HL-60 (cell line): ENCODE measurements around the gene MKI67.

ENCODE experiments used
- DNase-seq, 2 experiments: peaks; one replicate each; pipeline ENCODE4 v3.0.0-alpha.2; 2010 to 2020; ENCODE audit warnings: low read depth in 1 of 2, low spot score in 1 of 2
- H3K27ac ChIP-seq: fragments of 250-450 bp; sonication (Bioruptor Pico); replicated peaks from 2 replicates; pipeline ENCODE4 v1.5.1; 2020; ENCODE audit warnings: mild to moderate bottlenecking, moderate library complexity
- H3K27me3 ChIP-seq: fragments of 250-450 bp; sonication (Bioruptor Pico); 2 replicates; pipeline ENCODE4 v1.5.1; 2021; ENCODE audit warnings: mild to moderate bottlenecking, moderate library complexity; ENCODE audit not compliant: insufficient read depth, poor library complexity, severe bottlenecking
- H3K4me3 ChIP-seq: replicated peaks from 2 replicates; pipeline ENCODE4 v1.5.1; 2011; ENCODE audit warnings: mild to moderate bottlenecking, control low read depth, low read length; ENCODE audit not compliant: insufficient read depth
- GABPA ChIP-seq: IDR thresholded peaks from 2 replicates; pipeline ENCODE4 v1.6.1; 2012; ENCODE audit warnings: low read depth
- POLR2AphosphoS5 ChIP-seq: IDR thresholded peaks from 2 replicates; pipeline ENCODE4 v1.6.1; 2012; ENCODE audit warnings: low read depth
- SPI1 ChIP-seq: IDR thresholded peaks from 2 replicates; pipeline ENCODE4 v1.6.1; 2012; ENCODE audit warnings: low read depth, mild to moderate bottlenecking, borderline replicate concordance
- TF ChIP-seq, protein P1 (sequence below): IDR thresholded peaks from one replicate; pipeline ENCODE4 v1.5.1; 2011; ENCODE audit warnings: low read length, control low read depth, inconsistent platforms; ENCODE audit not compliant: insufficient read depth
- TF ChIP-seq, protein P2 (sequence below): IDR thresholded peaks from 2 replicates; pipeline ENCODE4 v1.6.1; 2012; ENCODE audit warnings: low read depth; ENCODE audit not compliant: insufficient replicate concordance

The MKI67 gene

DNA sequence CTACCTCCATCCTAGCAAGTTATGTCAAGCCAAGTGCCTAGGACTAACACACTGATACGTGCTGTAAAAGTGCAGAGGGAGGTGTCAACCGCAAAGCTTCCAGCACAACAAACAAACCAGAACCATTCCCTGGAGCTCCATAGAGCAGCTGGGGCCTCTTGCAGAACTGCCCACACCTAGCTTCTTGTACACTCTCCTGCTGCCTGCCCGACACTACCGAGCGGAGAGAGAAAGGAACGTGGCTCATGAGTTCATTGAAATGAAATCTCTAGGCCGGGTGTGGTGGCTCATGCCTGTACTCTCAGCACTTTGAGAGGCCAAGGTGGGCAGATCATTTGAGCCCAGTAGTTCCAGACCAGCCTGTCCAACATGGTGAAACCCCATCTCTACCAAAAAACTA lies 73.5 kb downstream of the MKI67 start:
- H3K4me3 ChIP-seq = no peak overlapping the region
- no peak for DNase-seq
- H3K27me3 ChIP-seq = no peaks in the 10 kb centered on the region
- TF ChIP-seq, protein P1, sequence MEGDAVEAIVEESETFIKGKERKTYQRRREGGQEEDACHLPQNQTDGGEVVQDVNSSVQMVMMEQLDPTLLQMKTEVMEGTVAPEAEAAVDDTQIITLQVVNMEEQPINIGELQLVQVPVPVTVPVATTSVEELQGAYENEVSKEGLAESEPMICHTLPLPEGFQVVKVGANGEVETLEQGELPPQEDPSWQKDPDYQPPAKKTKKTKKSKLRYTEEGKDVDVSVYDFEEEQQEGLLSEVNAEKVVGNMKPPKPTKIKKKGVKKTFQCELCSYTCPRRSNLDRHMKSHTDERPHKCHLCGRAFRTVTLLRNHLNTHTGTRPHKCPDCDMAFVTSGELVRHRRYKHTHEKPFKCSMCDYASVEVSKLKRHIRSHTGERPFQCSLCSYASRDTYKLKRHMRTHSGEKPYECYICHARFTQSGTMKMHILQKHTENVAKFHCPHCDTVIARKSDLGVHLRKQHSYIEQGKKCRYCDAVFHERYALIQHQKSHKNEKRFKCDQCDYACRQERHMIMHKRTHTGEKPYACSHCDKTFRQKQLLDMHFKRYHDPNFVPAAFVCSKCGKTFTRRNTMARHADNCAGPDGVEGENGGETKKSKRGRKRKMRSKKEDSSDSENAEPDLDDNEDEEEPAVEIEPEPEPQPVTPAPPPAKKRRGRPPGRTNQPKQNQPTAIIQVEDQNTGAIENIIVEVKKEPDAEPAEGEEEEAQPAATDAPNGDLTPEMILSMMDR = no peak
- TF ChIP-seq SPI1 = no peak
- TF ChIP-seq, protein P2, sequence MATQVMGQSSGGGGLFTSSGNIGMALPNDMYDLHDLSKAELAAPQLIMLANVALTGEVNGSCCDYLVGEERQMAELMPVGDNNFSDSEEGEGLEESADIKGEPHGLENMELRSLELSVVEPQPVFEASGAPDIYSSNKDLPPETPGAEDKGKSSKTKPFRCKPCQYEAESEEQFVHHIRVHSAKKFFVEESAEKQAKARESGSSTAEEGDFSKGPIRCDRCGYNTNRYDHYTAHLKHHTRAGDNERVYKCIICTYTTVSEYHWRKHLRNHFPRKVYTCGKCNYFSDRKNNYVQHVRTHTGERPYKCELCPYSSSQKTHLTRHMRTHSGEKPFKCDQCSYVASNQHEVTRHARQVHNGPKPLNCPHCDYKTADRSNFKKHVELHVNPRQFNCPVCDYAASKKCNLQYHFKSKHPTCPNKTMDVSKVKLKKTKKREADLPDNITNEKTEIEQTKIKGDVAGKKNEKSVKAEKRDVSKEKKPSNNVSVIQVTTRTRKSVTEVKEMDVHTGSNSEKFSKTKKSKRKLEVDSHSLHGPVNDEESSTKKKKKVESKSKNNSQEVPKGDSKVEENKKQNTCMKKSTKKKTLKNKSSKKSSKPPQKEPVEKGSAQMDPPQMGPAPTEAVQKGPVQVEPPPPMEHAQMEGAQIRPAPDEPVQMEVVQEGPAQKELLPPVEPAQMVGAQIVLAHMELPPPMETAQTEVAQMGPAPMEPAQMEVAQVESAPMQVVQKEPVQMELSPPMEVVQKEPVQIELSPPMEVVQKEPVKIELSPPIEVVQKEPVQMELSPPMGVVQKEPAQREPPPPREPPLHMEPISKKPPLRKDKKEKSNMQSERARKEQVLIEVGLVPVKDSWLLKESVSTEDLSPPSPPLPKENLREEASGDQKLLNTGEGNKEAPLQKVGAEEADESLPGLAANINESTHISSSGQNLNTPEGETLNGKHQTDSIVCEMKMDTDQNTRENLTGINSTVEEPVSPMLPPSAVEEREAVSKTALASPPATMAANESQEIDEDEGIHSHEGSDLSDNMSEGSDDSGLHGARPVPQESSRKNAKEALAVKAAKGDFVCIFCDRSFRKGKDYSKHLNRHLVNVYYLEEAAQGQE = no peak
- no peak for TF ChIP-seq POLR2AphosphoS5
- no peak for TF ChIP-seq GABPA
- peak overlapping the region; percentile 82 for H3K27ac ChIP-seq

DNA sequence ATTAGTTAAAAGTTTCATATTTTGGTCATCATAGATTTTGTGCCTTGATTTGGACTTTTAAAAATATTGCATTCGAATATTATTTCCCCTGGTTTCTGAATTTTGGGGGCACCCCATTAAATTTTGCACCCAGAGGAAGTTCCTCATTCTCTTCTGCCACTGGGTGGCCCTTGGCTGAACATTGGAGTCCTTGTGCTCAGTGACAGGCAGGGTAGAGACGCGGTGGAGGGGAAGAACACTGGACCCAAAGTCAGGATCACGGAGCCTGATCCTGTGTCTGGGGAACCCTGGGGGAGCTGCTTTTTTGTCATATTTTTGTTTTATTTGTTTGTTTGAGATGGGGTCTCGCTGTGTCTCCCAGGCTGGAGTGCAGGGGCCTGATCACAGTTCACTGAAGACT lies 74.7 kb downstream of the MKI67 start:
- Histone ChIP-seq H3K27ac (peak overlapping the region; percentile 82), H3K27me3 (no peaks in the 10 kb centered on the region), H3K4me3 (no peak overlapping the region)
- TF ChIP-seq POLR2AphosphoS5 (no peak), SPI1 (peak; percentile 17; the same call in 1 of the 2 replicates)
- DNase-seq = no peak

DNA sequence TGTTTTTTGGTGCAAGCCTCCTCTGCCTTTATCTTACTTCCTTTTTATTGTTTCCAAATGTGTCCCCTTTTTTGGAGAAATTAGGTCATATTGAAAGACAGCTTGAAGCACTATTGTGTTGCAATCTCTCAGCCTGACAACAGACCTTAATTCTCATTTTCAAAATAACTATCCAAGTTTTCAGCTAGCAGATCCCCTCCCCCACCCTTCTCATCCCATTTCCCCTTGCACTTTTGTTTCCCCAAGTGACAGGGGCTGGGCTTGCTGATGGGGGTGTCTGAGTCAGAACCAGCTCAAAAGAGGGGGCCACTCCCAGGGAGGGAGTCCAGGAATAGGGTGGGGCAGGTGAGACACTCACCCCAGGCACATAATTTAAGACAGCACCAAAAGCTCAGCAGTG lies 75.3 kb downstream of the MKI67 start:
- peak overlapping the region; percentile 82 for H3K27ac ChIP-seq

DNA sequence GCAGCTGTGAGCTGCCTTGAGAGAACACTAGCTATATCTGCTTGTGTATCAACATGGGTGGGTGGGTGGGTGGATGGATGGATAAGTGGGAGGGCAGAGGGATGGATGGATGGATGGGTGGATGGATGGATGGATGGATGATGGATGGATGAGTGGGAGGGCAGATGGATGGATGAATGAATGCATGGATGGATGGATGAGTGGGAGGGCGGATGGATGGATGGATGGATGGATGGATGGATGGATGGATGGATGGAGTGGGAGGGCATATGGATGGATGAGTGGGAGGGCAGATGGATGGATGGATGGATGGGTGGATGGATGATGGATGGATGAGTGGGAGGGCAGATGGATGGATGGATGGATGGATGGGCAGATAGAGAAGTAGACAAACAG lies 76.1 kb downstream of the MKI67 start:
- peak overlapping the region; percentile 82 for H3K27ac ChIP-seq
- H3K27me3 ChIP-seq = no peaks in the 10 kb centered on the region
- no peak for DNase-seq
- TF ChIP-seq POLR2AphosphoS5 = no peak
- TF ChIP-seq, protein P1 = no peak
- TF ChIP-seq, protein P2 = no peak
- no peak for TF ChIP-seq GABPA
- no peak for TF ChIP-seq SPI1
- peak overlapping the region; percentile 69 for H3K4me3 ChIP-seq

More for the DNA sequence above, 75.3 kb downstream of the MKI67 start:
- no peaks in the 10 kb centered on the region for H3K27me3 ChIP-seq
- TF ChIP-seq POLR2AphosphoS5 (peak; percentile 30; the same call in 1 of the 2 replicates), SPI1 (no peak)
- peak overlapping the region; percentile 10 for H3K4me3 ChIP-seq
- peak in 1 of 2 experiments; percentile 64 for DNase-seq
